Mesenchymal stem cell (in vitro differentiated cells and primary cell): ENCODE data around the gene TMEM63C.

Experiments
- DNase-seq: peaks from one replicate; pipeline ENCODE4 v3.0.0-alpha.2; 2013
- H2AFZ ChIP-seq: one replicate; pipeline ENCODE4 v1.6.1; 2013; ENCODE audit warnings: low read depth, mild to moderate bottlenecking, control low read depth, inconsistent platforms, low read length, moderate library complexity
- H2AK5ac ChIP-seq: 2 replicates; pipeline ENCODE4 v1.6.1; 2013; ENCODE audit warnings: low read length, moderate library complexity, mild to moderate bottlenecking, inconsistent platforms; ENCODE audit not compliant: severe bottlenecking
- H2BK120ac ChIP-seq: one replicate; pipeline ENCODE4 v1.6.1; 2013; ENCODE audit warnings: low read depth, mild to moderate bottlenecking, inconsistent platforms, low read length, moderate library complexity
- H2BK12ac ChIP-seq, 2 experiments: one replicate each; pipeline ENCODE4 v1.6.1; 2013; ENCODE audit warnings: inconsistent platforms in 2 of 2, low read length in 2 of 2, mild to moderate bottlenecking in 2 of 2, moderate library complexity in 2 of 2, control low read depth in 1 of 2
- H2BK15ac ChIP-seq: one replicate; pipeline ENCODE4 v1.6.1; 2013; ENCODE audit warnings: mild to moderate bottlenecking, low read depth, inconsistent platforms; ENCODE audit not compliant: poor library complexity, severe bottlenecking
- H2BK5ac ChIP-seq: 2 replicates; pipeline ENCODE4 v1.6.1; 2013; ENCODE audit warnings: low read depth, mild to moderate bottlenecking, low read length, control low read depth, inconsistent platforms; ENCODE audit not compliant: poor library complexity, severe bottlenecking
- H3K14ac ChIP-seq, 2 experiments: one replicate each; pipeline ENCODE4 v1.6.1; 2013; ENCODE audit warnings: inconsistent platforms in 2 of 2, low read length in 2 of 2, control low read depth in 1 of 2, mild to moderate bottlenecking in 1 of 2, moderate library complexity in 1 of 2
- H3K18ac ChIP-seq, 2 experiments: one replicate each; pipeline ENCODE4 v1.6.1; 2013; ENCODE audit warnings: inconsistent platforms in 2 of 2, low read length in 2 of 2, control low read depth in 1 of 2, low read depth in 1 of 2, mild to moderate bottlenecking in 1 of 2
- H3K23ac ChIP-seq, 2 experiments: one replicate each; pipeline ENCODE4 v1.6.1; 2013; ENCODE audit warnings: inconsistent platforms in 2 of 2, low read length in 2 of 2, mild to moderate bottlenecking in 2 of 2, moderate library complexity in 2 of 2, control low read depth in 1 of 2
- H3K27ac ChIP-seq: 2 replicates; pipeline ENCODE4 v1.5.1; 2013; ENCODE audit warnings: mild to moderate bottlenecking, moderate library complexity, low read length, control low read depth, inconsistent platforms; ENCODE audit not compliant: poor library complexity, severe bottlenecking
- H3K27me3 ChIP-seq, 2 experiments: 2 replicates each; pipeline versions ENCODE4 v1.6.1 to v1.7.0; 2013; ENCODE audit warnings: low read length in 2 of 2, mild to moderate bottlenecking in 2 of 2, moderate library complexity in 2 of 2, control low read depth in 1 of 2, inconsistent platforms in 1 of 2; ENCODE audit not compliant: control insufficient read depth in 1 of 2, insufficient read depth in 1 of 2
- H3K36me3 ChIP-seq, 2 experiments: 2 replicates each; pipeline versions ENCODE4 v1.6.1 to v1.7.0; 2013; ENCODE audit warnings: low read length in 2 of 2, control low read depth in 1 of 2, inconsistent platforms in 1 of 2, low read depth in 1 of 2, mild to moderate bottlenecking in 1 of 2; ENCODE audit not compliant: insufficient read depth in 2 of 2, control insufficient read depth in 1 of 2
- H3K4ac ChIP-seq, 2 experiments: one replicate each; pipeline ENCODE4 v1.6.1; 2013; ENCODE audit warnings: inconsistent platforms in 2 of 2, low read length in 2 of 2, mild to moderate bottlenecking in 2 of 2, moderate library complexity in 2 of 2, control low read depth in 1 of 2, low read depth in 1 of 2
- H3K4me1 ChIP-seq: 2 replicates; pipeline ENCODE4 v1.6.1; 2013; ENCODE audit warnings: low read depth, low read length, control low read depth; ENCODE audit not compliant: control insufficient read depth, insufficient read depth
- H3K4me2 ChIP-seq: 2 replicates; pipeline ENCODE4 v1.6.1; 2013; ENCODE audit warnings: low read length, mild to moderate bottlenecking, inconsistent platforms; ENCODE audit not compliant: poor library complexity, severe bottlenecking
- H3K4me3 ChIP-seq, 2 experiments: 2 replicates each; pipeline versions ENCODE4 v1.5.1 to v1.7.0; 2013; ENCODE audit warnings: low read length in 2 of 2, mild to moderate bottlenecking in 2 of 2, control low read depth in 1 of 2, low read depth in 1 of 2; ENCODE audit not compliant: insufficient read depth in 1 of 2
- H3K79me1 ChIP-seq: replicated peaks from 2 replicates; pipeline ENCODE4 v1.6.1; 2013; ENCODE audit warnings: mild to moderate bottlenecking, control low read depth, low read length, inconsistent platforms; ENCODE audit not compliant: poor library complexity, severe bottlenecking
- H3K9ac ChIP-seq: 2 replicates; pipeline ENCODE4 v1.7.0; 2013; ENCODE audit warnings: mild to moderate bottlenecking, low read length, moderate library complexity
- H3K9me3 ChIP-seq: 2 replicates; pipeline ENCODE4 v1.7.0; 2013; ENCODE audit warnings: mild to moderate bottlenecking, low read length; ENCODE audit not compliant: control insufficient read depth
- H4K8ac ChIP-seq: one replicate; pipeline ENCODE4 v1.6.1; 2013; ENCODE audit warnings: inconsistent platforms, mild to moderate bottlenecking, low read length, moderate library complexity
- H4K91ac ChIP-seq: one replicate; pipeline ENCODE4 v1.6.1; 2013; ENCODE audit warnings: mild to moderate bottlenecking, low read length, inconsistent platforms
- WGBS: methylation state at CpG from one replicate; pipeline ENCODE4 v1.1.7; 2013; ENCODE audit warnings: mixed read lengths; 5-methylcytosine and 5-hydroxymethylcytosine counted together

The TMEM63C gene

DNA sequence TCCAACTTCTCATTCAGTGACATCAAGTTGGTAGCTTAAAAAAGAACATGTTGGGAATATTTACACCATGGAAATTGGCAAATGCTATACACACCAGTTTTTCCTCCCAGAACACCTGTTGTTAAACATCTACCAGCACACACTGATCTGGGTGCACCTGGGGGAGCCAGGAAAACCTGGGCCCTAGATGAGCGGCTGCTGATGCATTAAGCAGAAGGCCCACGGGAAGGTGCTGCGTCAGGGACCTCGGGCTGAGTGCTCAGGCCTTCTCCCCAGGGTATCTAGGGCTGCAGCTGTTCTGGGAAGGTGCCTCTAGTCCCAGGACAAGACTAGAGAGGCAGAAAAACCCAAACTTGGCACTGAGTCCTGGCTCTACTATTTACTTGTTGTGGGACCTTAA, 92.2 kb downstream of the TMEM63C start:
- 81% methylated on average over 4 of the region's 4 CpGs for WGBS
- no peak for DNase-seq

DNA sequence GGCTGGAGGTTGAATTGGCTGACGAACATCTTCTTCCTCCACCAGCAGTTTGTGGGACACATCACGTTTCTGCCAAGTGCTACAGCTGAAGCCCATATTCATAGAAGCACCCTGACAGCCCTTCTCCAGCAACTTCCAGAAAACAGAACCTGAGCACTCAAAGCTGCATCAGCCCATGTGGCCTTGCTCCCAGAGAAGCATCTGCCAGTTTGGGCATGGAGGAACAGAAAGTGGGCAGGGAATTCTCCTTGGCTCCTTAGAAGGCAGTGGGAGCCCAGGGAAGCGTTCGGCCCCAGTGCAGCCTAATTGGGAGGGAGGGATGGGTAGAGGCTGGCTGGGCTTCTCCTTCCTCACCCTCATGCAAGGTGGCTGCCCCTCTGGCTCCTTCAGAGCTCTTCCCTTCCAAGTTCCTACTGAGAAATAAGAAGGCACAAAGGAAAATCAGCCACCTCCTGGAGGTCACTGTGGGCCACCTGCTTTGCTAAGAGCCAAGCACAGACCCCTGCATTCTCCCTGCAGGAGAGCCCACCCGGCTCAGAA, 93.5 kb downstream of the TMEM63C start:
- Histone ChIP-seq H3K14ac (no peak overlapping the region), H3K36me3 (peaks cover 35 to 47% of the 10 kb centered on the region in 2 experiments), H3K18ac (no peak overlapping the region), H3K23ac (no peak overlapping the region), H3K4me3 (no peak overlapping the region), H3K4me1 (peaks cover 10% of the 10 kb centered on the region), H2AK5ac (no peak overlapping the region), H2BK15ac (no peak overlapping the region), H2BK120ac (no peak overlapping the region), H3K27me3 (peaks cover 15 to 18% of the 10 kb centered on the region in 2 experiments), H4K8ac (no peak overlapping the region), H3K4me2 (no peak overlapping the region), H3K79me1 (no peaks in the 10 kb centered on the region), H3K9me3 (no peaks in the 10 kb centered on the region), H2BK12ac (no peak overlapping the region), H3K9ac (no peak overlapping the region), H3K4ac (no peak overlapping the region), H2BK5ac (no peak overlapping the region), H4K91ac (no peak overlapping the region), H3K27ac (no peak overlapping the region), H2AFZ (no peak overlapping the region)
- 89% methylated on average over 5 of the region's 5 CpGs for WGBS
- no peak for DNase-seq

More for the DNA sequence above, 92.2 kb downstream of the TMEM63C start:
- Histone ChIP-seq H3K18ac (no peak overlapping the region), H4K91ac (no peak overlapping the region), H3K36me3 (peaks cover 22 to 34% of the 10 kb centered on the region in 2 experiments), H2BK5ac (no peak overlapping the region), H3K9me3 (no peaks in the 10 kb centered on the region), H2AK5ac (no peak overlapping the region), H3K9ac (no peak overlapping the region), H2AFZ (no peak overlapping the region), H3K4me2 (no peak overlapping the region), H3K14ac (no peak overlapping the region), H3K23ac (no peak overlapping the region), H3K4ac (no peak overlapping the region), H2BK12ac (no peak overlapping the region), H2BK120ac (no peak overlapping the region), H4K8ac (no peak overlapping the region), H3K4me1 (peaks cover 17% of the 10 kb centered on the region), H3K27ac (no peak overlapping the region), H2BK15ac (no peak overlapping the region), H3K4me3 (no peak overlapping the region), H3K79me1 (no peaks in the 10 kb centered on the region), H3K27me3 (peaks cover 24 to 30% of the 10 kb centered on the region in 2 experiments)

DNA sequence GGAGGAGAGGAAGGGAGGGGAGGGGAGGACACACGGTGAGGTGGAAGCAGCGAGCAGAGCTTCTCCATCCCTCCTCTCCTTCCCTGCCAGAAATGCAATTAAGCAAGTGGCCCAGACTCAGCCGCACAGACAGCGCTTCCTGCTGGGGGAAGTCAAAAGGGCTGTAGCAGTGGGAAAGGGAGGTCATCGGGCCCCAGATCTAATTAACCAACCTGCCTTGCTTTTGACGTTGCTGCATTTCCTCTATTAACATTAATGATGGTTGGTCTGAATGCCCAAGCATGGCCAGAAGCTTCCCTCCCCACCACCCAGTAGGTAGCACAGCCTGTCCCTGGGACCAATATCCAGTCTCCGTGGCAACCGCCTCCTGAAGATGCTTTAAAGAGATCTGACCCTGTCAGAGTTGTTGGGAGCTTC, 94.0 kb downstream of the TMEM63C start:
- Histone ChIP-seq H3K23ac (no peak overlapping the region), H3K27ac (no peak overlapping the region), H3K9me3 (no peaks in the 10 kb centered on the region), H2BK15ac (no peak overlapping the region), H3K9ac (no peak overlapping the region), H4K8ac (no peak overlapping the region), H2BK12ac (no peak overlapping the region), H3K79me1 (no peaks in the 10 kb centered on the region), H2AK5ac (no peak overlapping the region), H3K36me3 (peaks cover 40 to 51% of the 10 kb centered on the region in 2 experiments), H4K91ac (no peak overlapping the region), H2BK5ac (no peak overlapping the region), H3K27me3 (peaks cover 11 to 14% of the 10 kb centered on the region in 2 experiments), H3K4me3 (no peak overlapping the region), H3K4me2 (no peak overlapping the region), H3K4me1 (peaks cover 6% of the 10 kb centered on the region), H3K18ac (no peak overlapping the region), H2BK120ac (no peak overlapping the region), H2AFZ (no peak overlapping the region), H3K14ac (no peak overlapping the region), H3K4ac (no peak overlapping the region)
- 100% methylated on average over 2 of the region's 8 CpGs for WGBS
- DNase-seq, result no peak

DNA sequence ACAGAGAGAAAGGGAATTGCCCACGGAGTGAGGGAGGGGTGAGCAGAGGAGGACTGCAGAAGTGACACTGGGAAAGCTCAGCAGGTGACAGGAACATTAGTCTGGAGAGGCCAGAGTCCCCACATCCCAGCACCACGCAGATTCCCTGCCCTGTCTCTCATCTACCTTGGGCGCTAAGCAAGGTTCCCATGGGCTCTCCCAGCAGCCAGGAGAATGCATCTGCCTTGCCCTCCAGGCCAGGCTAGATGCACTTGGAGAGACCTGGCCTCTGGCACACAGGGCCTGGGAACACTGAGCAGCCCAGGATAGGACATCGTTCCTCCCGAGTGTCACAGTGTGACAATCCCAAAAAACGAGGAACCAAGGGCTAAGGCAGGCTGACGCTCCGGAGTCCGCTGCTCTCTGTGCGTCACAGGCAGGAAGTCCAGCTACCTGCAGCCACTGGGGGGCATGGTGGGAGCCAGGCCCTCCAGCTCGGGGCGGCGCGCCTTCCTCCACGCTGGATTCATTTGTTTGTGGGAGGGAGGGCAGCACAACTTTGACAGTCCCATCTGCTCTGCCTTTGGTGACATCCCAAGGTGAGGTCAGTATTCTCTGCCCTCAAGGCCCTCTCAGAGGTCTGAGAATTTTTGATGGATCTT, 94.8 kb downstream of the TMEM63C start:
- no peak overlapping the region for H3K4me3 ChIP-seq
- H3K27me3 ChIP-seq, result peaks cover 3 to 10% of the 10 kb centered on the region in 2 experiments
- H3K27ac ChIP-seq, result no peak overlapping the region
- no peak overlapping the region for H3K9ac ChIP-seq
- H3K79me1 ChIP-seq, result no peaks in the 10 kb centered on the region
- H3K36me3 ChIP-seq, result peaks cover 44 to 52% of the 10 kb centered on the region in 2 experiments
- H3K9me3 ChIP-seq, result no peaks in the 10 kb centered on the region
- H2AK5ac ChIP-seq, result no peak overlapping the region
- H2BK120ac ChIP-seq, result no peak overlapping the region
- H3K14ac ChIP-seq, result no peak overlapping the region
- H4K8ac ChIP-seq, result no peak overlapping the region
- no peak overlapping the region for H4K91ac ChIP-seq
- no peak overlapping the region for H3K23ac ChIP-seq
- H2BK15ac ChIP-seq, result no peak overlapping the region
- no peak overlapping the region for H3K4me2 ChIP-seq
- no peak overlapping the region for H3K18ac ChIP-seq
- H2BK12ac ChIP-seq, result no peak overlapping the region
- no peak overlapping the region for H3K4ac ChIP-seq
- no peak overlapping the region for H2AFZ ChIP-seq
- no peak for DNase-seq
- no peak overlapping the region for H2BK5ac ChIP-seq
- 87% methylated on average over 15 of the region's 15 CpGs for WGBS
- H3K4me1 ChIP-seq, result no peaks in the 10 kb centered on the region
